WTC11 (cell line): Measurements from ENCODE around the gene CTDNEP1.
A peak's percentile ranks its signal among the peaks of the same experiment; 100 is the strongest.

ENCODE experiments used
- ESRRA ChIP-seq: sonication (generic); formaldehyde crosslinking; IDR thresholded peaks from 2 replicates; pipeline ENCODE4 v1.8.1; 2022; ENCODE audit warnings: mild to moderate bottlenecking, missing genetic modification reagents, borderline replicate concordance
- ETV6 ChIP-seq: sonication (generic); formaldehyde crosslinking; IDR thresholded peaks from 2 replicates; pipeline ENCODE4 v1.8.1; 2022; ENCODE audit warnings: mild to moderate bottlenecking, missing genetic modification reagents
- GABPB1 ChIP-seq: sonication (generic); formaldehyde crosslinking; IDR thresholded peaks from 2 replicates; pipeline ENCODE4 v1.8.1; 2023; ENCODE audit warnings: mild to moderate bottlenecking, missing genetic modification reagents
- HMGA2 ChIP-seq: fragments of 250-450 bp; sonication (Bioruptor Pico); IDR thresholded peaks from 2 replicates; pipeline ENCODE4 v1.4.0; 2021; ENCODE audit warnings: mild to moderate bottlenecking, moderate library complexity
- IRF2 ChIP-seq: sonication (generic); formaldehyde crosslinking; IDR thresholded peaks from 2 replicates; pipeline ENCODE4 v1.8.0; 2022; ENCODE audit warnings: low read depth, missing genetic modification reagents, borderline replicate concordance
- MXD4 ChIP-seq: fragments of 250-450 bp; sonication (Bioruptor Pico); IDR thresholded peaks from 2 replicates; pipeline ENCODE4 v1.8.0; 2021; ENCODE audit warnings: mild to moderate bottlenecking, moderate library complexity, borderline replicate concordance
- NR1H2 ChIP-seq: sonication (generic); formaldehyde crosslinking; IDR thresholded peaks from 2 replicates; pipeline ENCODE4 v1.9.0; 2021; ENCODE audit warnings: mild to moderate bottlenecking, moderate library complexity, missing genetic modification reagents
- ZNF138 ChIP-seq: sonication (generic); formaldehyde crosslinking; conservative IDR thresholded peaks from 2 replicates; pipeline ENCODE4 v1.8.1; 2022; ENCODE audit warnings: mild to moderate bottlenecking, moderate library complexity, missing genetic modification reagents
- ZNF416 ChIP-seq: fragments of 250-450 bp; sonication (Bioruptor Pico); IDR thresholded peaks from 2 replicates; pipeline ENCODE4 v1.9.0; 2021; ENCODE audit warnings: mild to moderate bottlenecking, inconsistent platforms
- TF ChIP-seq, protein P1 (sequence below): fragments of 200-600 bp; IDR thresholded peaks from 2 replicates; pipeline ENCODE4 v1.8.0; 2022; ENCODE audit warnings: antibody characterized with exemption
- TF ChIP-seq, protein P2 (sequence below): sonication (generic); formaldehyde crosslinking; conservative IDR thresholded peaks from 2 replicates; pipeline ENCODE4 v1.8.1; 2023; ENCODE audit warnings: mild to moderate bottlenecking, low read depth, missing genetic modification reagents, moderate library complexity
- TF ChIP-seq, protein P3 (sequence below): sonication (generic); formaldehyde crosslinking; IDR thresholded peaks from 2 replicates; pipeline ENCODE4 v1.8.1; 2022; ENCODE audit warnings: low read depth, missing genetic modification reagents, borderline replicate concordance
- TF ChIP-seq, protein P4 (sequence below): sonication (generic); formaldehyde crosslinking; IDR thresholded peaks from 2 replicates; pipeline ENCODE4 v1.8.0; 2022; ENCODE audit warnings: missing genetic modification reagents

DNA sequence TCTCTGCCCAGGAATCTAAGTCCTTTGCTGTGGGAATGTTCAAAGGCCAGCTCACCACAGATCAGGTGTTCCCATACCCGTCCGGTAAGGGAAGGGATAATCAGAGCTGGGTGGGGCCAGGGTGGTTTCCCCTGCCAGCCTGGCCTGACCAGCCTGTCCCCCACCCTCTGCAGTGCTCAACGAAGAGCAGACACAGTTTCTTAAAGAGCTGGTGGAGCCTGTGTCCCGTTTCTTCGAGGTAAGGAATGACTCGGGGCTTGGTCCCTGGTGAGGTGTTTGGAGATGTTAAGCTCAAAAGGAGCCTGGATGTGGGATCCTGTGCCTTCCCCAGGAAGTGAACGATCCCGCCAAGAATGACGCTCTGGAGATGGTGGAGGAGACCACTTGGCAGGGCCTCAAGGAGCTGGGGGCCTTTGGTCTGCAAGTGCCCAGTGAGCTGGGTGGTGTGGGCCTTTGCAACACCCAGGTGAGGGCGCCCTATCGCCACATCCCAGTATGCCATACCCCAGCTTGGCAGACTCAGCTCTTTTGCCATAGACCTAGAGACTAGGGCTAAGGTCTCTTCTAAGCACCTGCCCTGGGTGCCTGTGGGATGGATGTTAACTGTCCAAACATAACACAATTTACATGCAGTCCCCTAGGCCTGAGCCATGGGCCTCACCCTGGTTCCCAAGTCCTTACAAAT lies 30.8 kb downstream of the CTDNEP1 start:
- TF ChIP-seq, protein P1, sequence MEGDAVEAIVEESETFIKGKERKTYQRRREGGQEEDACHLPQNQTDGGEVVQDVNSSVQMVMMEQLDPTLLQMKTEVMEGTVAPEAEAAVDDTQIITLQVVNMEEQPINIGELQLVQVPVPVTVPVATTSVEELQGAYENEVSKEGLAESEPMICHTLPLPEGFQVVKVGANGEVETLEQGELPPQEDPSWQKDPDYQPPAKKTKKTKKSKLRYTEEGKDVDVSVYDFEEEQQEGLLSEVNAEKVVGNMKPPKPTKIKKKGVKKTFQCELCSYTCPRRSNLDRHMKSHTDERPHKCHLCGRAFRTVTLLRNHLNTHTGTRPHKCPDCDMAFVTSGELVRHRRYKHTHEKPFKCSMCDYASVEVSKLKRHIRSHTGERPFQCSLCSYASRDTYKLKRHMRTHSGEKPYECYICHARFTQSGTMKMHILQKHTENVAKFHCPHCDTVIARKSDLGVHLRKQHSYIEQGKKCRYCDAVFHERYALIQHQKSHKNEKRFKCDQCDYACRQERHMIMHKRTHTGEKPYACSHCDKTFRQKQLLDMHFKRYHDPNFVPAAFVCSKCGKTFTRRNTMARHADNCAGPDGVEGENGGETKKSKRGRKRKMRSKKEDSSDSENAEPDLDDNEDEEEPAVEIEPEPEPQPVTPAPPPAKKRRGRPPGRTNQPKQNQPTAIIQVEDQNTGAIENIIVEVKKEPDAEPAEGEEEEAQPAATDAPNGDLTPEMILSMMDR, result no peak
- TF ChIP-seq HMGA2 (CRISPR knock-in tag), result no peak
- TF ChIP-seq, protein P2, sequence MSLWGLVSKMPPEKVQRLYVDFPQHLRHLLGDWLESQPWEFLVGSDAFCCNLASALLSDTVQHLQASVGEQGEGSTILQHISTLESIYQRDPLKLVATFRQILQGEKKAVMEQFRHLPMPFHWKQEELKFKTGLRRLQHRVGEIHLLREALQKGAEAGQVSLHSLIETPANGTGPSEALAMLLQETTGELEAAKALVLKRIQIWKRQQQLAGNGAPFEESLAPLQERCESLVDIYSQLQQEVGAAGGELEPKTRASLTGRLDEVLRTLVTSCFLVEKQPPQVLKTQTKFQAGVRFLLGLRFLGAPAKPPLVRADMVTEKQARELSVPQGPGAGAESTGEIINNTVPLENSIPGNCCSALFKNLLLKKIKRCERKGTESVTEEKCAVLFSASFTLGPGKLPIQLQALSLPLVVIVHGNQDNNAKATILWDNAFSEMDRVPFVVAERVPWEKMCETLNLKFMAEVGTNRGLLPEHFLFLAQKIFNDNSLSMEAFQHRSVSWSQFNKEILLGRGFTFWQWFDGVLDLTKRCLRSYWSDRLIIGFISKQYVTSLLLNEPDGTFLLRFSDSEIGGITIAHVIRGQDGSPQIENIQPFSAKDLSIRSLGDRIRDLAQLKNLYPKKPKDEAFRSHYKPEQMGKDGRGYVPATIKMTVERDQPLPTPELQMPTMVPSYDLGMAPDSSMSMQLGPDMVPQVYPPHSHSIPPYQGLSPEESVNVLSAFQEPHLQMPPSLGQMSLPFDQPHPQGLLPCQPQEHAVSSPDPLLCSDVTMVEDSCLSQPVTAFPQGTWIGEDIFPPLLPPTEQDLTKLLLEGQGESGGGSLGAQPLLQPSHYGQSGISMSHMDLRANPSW (CRISPR knock-in tag), result no peak
- TF ChIP-seq MXD4, result no peak
- TF ChIP-seq NR1H2 (CRISPR knock-in tag), result no peak
- TF ChIP-seq ZNF416 (CRISPR knock-in tag), result 0 out of 2 replicates have a peak, but pooled peaks have one; percentile 19
- TF ChIP-seq, protein P3, sequence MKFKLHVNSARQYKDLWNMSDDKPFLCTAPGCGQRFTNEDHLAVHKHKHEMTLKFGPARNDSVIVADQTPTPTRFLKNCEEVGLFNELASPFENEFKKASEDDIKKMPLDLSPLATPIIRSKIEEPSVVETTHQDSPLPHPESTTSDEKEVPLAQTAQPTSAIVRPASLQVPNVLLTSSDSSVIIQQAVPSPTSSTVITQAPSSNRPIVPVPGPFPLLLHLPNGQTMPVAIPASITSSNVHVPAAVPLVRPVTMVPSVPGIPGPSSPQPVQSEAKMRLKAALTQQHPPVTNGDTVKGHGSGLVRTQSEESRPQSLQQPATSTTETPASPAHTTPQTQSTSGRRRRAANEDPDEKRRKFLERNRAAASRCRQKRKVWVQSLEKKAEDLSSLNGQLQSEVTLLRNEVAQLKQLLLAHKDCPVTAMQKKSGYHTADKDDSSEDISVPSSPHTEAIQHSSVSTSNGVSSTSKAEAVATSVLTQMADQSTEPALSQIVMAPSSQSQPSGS (CRISPR knock-in tag), result no peak
- no peak for TF ChIP-seq IRF2 (CRISPR knock-in tag)
- TF ChIP-seq ETV6, result no peak
- no peak for TF ChIP-seq ESRRA (CRISPR knock-in tag)
- TF ChIP-seq GABPB1 (CRISPR knock-in tag), result no peak
- TF ChIP-seq, protein P4, sequence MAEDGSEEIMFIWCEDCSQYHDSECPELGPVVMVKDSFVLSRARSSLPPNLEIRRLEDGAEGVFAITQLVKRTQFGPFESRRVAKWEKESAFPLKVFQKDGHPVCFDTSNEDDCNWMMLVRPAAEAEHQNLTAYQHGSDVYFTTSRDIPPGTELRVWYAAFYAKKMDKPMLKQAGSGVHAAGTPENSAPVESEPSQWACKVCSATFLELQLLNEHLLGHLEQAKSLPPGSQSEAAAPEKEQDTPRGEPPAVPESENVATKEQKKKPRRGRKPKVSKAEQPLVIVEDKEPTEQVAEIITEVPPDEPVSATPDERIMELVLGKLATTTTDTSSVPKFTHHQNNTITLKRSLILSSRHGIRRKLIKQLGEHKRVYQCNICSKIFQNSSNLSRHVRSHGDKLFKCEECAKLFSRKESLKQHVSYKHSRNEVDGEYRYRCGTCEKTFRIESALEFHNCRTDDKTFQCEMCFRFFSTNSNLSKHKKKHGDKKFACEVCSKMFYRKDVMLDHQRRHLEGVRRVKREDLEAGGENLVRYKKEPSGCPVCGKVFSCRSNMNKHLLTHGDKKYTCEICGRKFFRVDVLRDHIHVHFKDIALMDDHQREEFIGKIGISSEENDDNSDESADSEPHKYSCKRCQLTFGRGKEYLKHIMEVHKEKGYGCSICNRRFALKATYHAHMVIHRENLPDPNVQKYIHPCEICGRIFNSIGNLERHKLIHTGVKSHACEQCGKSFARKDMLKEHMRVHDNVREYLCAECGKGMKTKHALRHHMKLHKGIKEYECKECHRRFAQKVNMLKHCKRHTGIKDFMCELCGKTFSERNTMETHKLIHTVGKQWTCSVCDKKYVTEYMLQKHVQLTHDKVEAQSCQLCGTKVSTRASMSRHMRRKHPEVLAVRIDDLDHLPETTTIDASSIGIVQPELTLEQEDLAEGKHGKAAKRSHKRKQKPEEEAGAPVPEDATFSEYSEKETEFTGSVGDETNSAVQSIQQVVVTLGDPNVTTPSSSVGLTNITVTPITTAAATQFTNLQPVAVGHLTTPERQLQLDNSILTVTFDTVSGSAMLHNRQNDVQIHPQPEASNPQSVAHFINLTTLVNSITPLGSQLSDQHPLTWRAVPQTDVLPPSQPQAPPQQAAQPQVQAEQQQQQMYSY (CRISPR knock-in tag), result no peak
- no peak for TF ChIP-seq ZNF138 (CRISPR knock-in tag)
